ENCODE results near the gene VPS8. TPM values are rescaled to one million over a fixed set of nuclear protein-coding genes. Genes with fewer than 3 reads are reported as not detected.

Gene VPS8, protein sequence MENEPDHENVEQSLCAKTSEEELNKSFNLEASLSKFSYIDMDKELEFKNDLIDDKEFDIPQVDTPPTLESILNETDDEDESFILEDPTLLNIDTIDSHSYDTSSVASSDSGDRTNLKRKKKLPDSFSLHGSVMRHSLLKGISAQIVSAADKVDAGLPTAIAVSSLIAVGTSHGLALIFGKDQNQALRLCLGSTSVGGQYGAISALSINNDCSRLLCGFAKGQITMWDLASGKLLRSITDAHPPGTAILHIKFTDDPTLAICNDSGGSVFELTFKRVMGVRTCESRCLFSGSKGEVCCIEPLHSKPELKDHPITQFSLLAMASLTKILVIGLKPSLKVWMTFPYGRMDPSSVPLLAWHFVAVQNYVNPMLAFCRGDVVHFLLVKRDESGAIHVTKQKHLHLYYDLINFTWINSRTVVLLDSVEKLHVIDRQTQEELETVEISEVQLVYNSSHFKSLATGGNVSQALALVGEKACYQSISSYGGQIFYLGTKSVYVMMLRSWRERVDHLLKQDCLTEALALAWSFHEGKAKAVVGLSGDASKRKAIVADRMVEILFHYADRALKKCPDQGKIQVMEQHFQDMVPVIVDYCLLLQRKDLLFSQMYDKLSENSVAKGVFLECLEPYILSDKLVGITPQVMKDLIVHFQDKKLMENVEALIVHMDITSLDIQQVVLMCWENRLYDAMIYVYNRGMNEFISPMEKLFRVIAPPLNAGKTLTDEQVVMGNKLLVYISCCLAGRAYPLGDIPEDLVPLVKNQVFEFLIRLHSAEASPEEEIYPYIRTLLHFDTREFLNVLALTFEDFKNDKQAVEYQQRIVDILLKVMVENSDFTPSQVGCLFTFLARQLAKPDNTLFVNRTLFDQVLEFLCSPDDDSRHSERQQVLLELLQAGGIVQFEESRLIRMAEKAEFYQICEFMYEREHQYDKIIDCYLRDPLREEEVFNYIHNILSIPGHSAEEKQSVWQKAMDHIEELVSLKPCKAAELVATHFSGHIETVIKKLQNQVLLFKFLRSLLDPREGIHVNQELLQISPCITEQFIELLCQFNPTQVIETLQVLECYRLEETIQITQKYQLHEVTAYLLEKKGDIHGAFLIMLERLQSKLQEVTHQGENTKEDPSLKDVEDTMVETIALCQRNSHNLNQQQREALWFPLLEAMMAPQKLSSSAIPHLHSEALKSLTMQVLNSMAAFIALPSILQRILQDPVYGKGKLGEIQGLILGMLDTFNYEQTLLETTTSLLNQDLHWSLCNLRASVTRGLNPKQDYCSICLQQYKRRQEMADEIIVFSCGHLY (N-terminal part only)
- 10 to 100 TPM; 49.7 to 70.0 TPM for total RNA-seq
- polyA plus RNA-seq (2013, experiment 1 of 2): 29.2 TPM
- polyA plus RNA-seq (2013, experiment 2 of 2): 33.5 TPM
- long read RNA-seq, experiment 1, partial matches to known transcripts: 10 of 16 reads
- long read RNA-seq, experiment 1, other reads (novel, unspliced or antisense): 6 of 16 reads
- long read RNA-seq, experiment 2, full-length matches to known transcripts: 43 of 87 reads
- long read RNA-seq, experiment 2, partial matches to known transcripts: 13 of 87 reads
- long read RNA-seq, experiment 2, other reads (novel, unspliced or antisense): 31 of 87 reads
- long read RNA-seq, experiment 3, full-length matches to known transcripts: 93 of 181 reads
- long read RNA-seq, experiment 3, partial matches to known transcripts: 19 of 181 reads
- long read RNA-seq, experiment 3, other reads (novel, unspliced or antisense): 69 of 181 reads
- long read RNA-seq, experiment 4, partial matches to known transcripts: 3 of 6 reads
- long read RNA-seq, experiment 4, other reads (novel, unspliced or antisense): 3 of 6 reads

- DNase-seq: peak; percentile 97
- no peaks in the 10 kb centered on the region for H3K9me3 Mint-ChIP-seq
Observed at GRCh38 chr3:184811999-184812661, at the start of gene VPS8. Gene VPS8 (plus strand): TSS chr3:184812166. CDS start chr3:184824633, 12,467 bp downstream.

DNA sequence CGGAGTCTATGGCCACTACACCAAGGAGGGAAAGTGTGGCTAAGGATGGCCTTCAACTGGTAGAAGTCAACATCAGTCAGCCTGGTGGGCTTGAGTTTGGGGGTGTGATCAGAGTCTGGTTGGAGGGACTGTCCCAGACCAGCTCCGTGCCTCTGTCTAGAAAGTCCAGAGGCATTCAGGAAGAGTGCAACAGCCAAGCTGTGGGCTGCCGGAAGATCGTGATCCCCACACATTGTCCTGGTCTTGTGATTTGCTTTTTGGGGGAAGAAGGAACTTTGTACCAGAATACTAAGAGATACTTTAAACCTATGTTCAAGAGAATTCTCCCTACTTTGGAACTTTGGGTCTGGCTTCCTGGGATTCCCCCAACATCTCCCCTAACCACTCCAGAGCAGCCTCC lies 47.8 kb upstream of the VPS8 start:
- 80 to 92% methylated on average over 1 to 4 of the region's 4 CpGs for WGBS, 2 experiments (ENCODE audit: insufficient coverage in 1 of 2, insufficient read length in 1 of 2)
- H3K4me3 ChIP-seq (ENCODE audit: low read length): no peak overlapping the region
- H3K4me1 ChIP-seq (ENCODE audit: control insufficient read depth, insufficient read depth, low read length): peaks cover 11% of the 10 kb centered on the region
- Mint-ChIP-seq H3K27ac (no peak overlapping the region), H3K36me3 (ENCODE audit: low read depth) (no peaks in the 10 kb centered on the region), H3K4me1 (peaks cover 37% of the 10 kb centered on the region), H3K27me3 (ENCODE audit: insufficient read depth) (peaks cover 2% of the 10 kb centered on the region), H3K9me3 (no peaks in the 10 kb centered on the region), H3K4me3 (no peak overlapping the region)
- TF ChIP-seq CTCF (conservative IDR thresholded peaks at IDR 0.05): no peak
- no peak for DNase-seq
- H3K9me3 ChIP-seq (ENCODE audit: control insufficient read depth, low read length): no peaks in the 10 kb centered on the region
- no peak overlapping the region for H3K9ac ChIP-seq (ENCODE audit: extremely low read depth, low read length, poor library complexity, severe bottlenecking)
- no peak overlapping the region for H3K27ac ChIP-seq (ENCODE audit: low read depth, low read length)
- no peaks in the 10 kb centered on the region for H3K36me3 ChIP-seq (ENCODE audit: control insufficient read depth, insufficient read depth, low read length)
- no peaks in the 10 kb centered on the region for H3K27me3 ChIP-seq (ENCODE audit: control insufficient read depth, insufficient read depth, low read length, poor library complexity, severe bottlenecking)

More at GRCh38 chr3:184811999-184812661, at the start of gene VPS8:
- Mint-ChIP-seq H3K36me3 (ENCODE audit: low read depth) (no peaks in the 10 kb centered on the region), H3K4me3 (peak within 1 kb of the TSS; percentile 88), H3K27me3 (ENCODE audit: insufficient read depth) (no peaks in the 10 kb centered on the region), H3K4me1 (peaks cover 21% of the 10 kb centered on the region), H3K27ac (peak within 1 kb of the TSS; percentile 91)
- Histone ChIP-seq H3K27me3 (ENCODE audit: control insufficient read depth, insufficient read depth, low read length, poor library complexity, severe bottlenecking) (no peaks in the 10 kb centered on the region), H3K36me3 (ENCODE audit: control insufficient read depth, insufficient read depth, low read length) (peaks cover 7% of the 10 kb centered on the region), H3K27ac (ENCODE audit: low read depth, low read length) (no peak within 1 kb of the TSS), H3K4me1 (ENCODE audit: control insufficient read depth, insufficient read depth, low read length) (peaks cover 5% of the 10 kb centered on the region), H3K9ac (ENCODE audit: extremely low read depth, low read length, poor library complexity, severe bottlenecking) (peak within 1 kb of the TSS; percentile 57), H3K4me3 (ENCODE audit: low read length) (peak within 1 kb of the TSS; percentile 96), H3K9me3 (ENCODE audit: control insufficient read depth, low read length) (no peaks in the 10 kb centered on the region)
- TF ChIP-seq CTCF (conservative IDR thresholded peaks at IDR 0.05): peak; percentile 81
- 0 to 1% methylated on average over 27 to 50 of the region's 50 CpGs for WGBS, 2 experiments (ENCODE audit: insufficient coverage in 1 of 2, insufficient read length in 1 of 2)
